ENCODE data around the gene ADAM12. TPM values are rescaled to one million over a fixed set of nuclear protein-coding genes. Genes with fewer than 3 reads are reported as not detected.

Gene ADAM12
- total RNA-seq, 1 donor from 2014 or later, result 0.98 TPM

GRCh38 chr10:126263006-126263676 is 125.1 kb downstream of the ADAM12 start:
- Histone ChIP-seq H3K4me3 (no peak overlapping the region), H3K4me1 (no peaks in the 10 kb centered on the region), H3K36me3 (no peaks in the 10 kb centered on the region), H3K9me3 (no peaks in the 10 kb centered on the region), H3K27ac (no peak overlapping the region), H3K27me3 (no peaks in the 10 kb centered on the region)
- DNase-seq (no peak), ATAC-seq (no peak)
- intact Hi-C loops (cut with DNase I), result no loop called here
- no peak for TF ChIP-seq CTCF (IDR thresholded peaks at IDR 0.05)

- Histone ChIP-seq H3K4me1 (no peaks in the 10 kb centered on the region), H3K9me3 (no peaks in the 10 kb centered on the region), H3K27ac (no peak overlapping the region), H3K27me3 (no peaks in the 10 kb centered on the region), H3K36me3 (no peaks in the 10 kb centered on the region), H3K4me3 (no peak overlapping the region)
- no peak for ATAC-seq
- DNase-seq, result no peak
- intact Hi-C loops (cut with DNase I), result no loop called here
- TF ChIP-seq CTCF (IDR thresholded peaks at IDR 0.05), result no peak
These were observed 125.9 kb downstream of the ADAM12 start for GRCh38 chr10:126262233-126262838.

- TF ChIP-seq CTCF (IDR thresholded peaks at IDR 0.05), result no peak
- Histone ChIP-seq H3K4me1 (no peaks in the 10 kb centered on the region), H3K36me3 (no peaks in the 10 kb centered on the region), H3K27ac (no peak overlapping the region), H3K27me3 (no peaks in the 10 kb centered on the region), H3K9me3 (no peaks in the 10 kb centered on the region), H3K4me3 (no peak overlapping the region)
- ATAC-seq (no peak), DNase-seq (no peak)
- intact Hi-C loops (cut with DNase I), result no loop called here
These were observed 128.4 kb downstream of the ADAM12 start for GRCh38 chr10:126259760-126260479.

- Histone ChIP-seq H3K9me3 (no peaks in the 10 kb centered on the region), H3K36me3 (no peaks in the 10 kb centered on the region), H3K4me1 (no peaks in the 10 kb centered on the region), H3K27ac (no peak overlapping the region), H3K4me3 (no peak overlapping the region), H3K27me3 (no peaks in the 10 kb centered on the region)
- DNase-seq (no peak), ATAC-seq (no peak)
- no peak for TF ChIP-seq CTCF (IDR thresholded peaks at IDR 0.05)
- intact Hi-C loops (cut with DNase I), result no loop called here
These were observed 131.4 kb downstream of the ADAM12 start for GRCh38 chr10:126256864-126257263.

GRCh38 chr10:126255313-126255712 is 133.0 kb downstream of the ADAM12 start:
- intact Hi-C loops (cut with DNase I), result no loop called here
- DNase-seq (no peak), ATAC-seq (no peak)
- H3K36me3 ChIP-seq, result no peaks in the 10 kb centered on the region
- no peaks in the 10 kb centered on the region for H3K27me3 ChIP-seq
- H3K27ac ChIP-seq, result no peak overlapping the region
- no peak for TF ChIP-seq CTCF (IDR thresholded peaks at IDR 0.05)
- H3K4me3 ChIP-seq, result no peak overlapping the region
- no peaks in the 10 kb centered on the region for H3K9me3 ChIP-seq
- no peaks in the 10 kb centered on the region for H3K4me1 ChIP-seq

Measured in upper lobe of right lung (tissue), 1 donor.